Measurements from ENCODE around the gene HOXA6.

HOXA6 gene

GRCh38 chr7:27175626-27176523, 28.3 kb upstream of the HOXA6 start:
- TF ChIP-seq CTCF (conservative IDR thresholded peaks at IDR 0.05; ENCODE audit: control insufficient read depth, insufficient read depth, low read depth, low read length) = no peak
- no peak for DNase-seq (ENCODE audit: low read depth)
- no peak overlapping the region for H3K4me3 ChIP-seq (ENCODE audit: control insufficient read depth, low read depth, low read length)

GRCh38 chr7:27174874-27175625, 27.5 kb upstream of the HOXA6 start:
- no peak overlapping the region for H3K4me3 ChIP-seq (ENCODE audit: control insufficient read depth, low read depth, low read length)
- TF ChIP-seq CTCF (conservative IDR thresholded peaks at IDR 0.05; ENCODE audit: control insufficient read depth, insufficient read depth, low read depth, low read length) = no peak
- no peak for DNase-seq (ENCODE audit: low read depth)

- TF ChIP-seq CTCF (conservative IDR thresholded peaks at IDR 0.05; ENCODE audit: control insufficient read depth, insufficient read depth, low read depth, low read length) = no peak
- peak; percentile 10 for DNase-seq (ENCODE audit: low read depth)
- H3K4me3 ChIP-seq (ENCODE audit: control insufficient read depth, low read depth, low read length) = peak within 1 kb of the TSS; percentile 60
Measured at GRCh38 chr7:27173956-27174873, 26.6 kb upstream of the HOXA6 start, which contains the start of gene HOXA10. HOXA10 (minus strand) TSS chr7:27174320; CDS start chr7:27174306, 14 bp downstream.

GRCh38 chr7:27173511-27173955, 26.0 kb upstream of the HOXA6 start:
- no peak for DNase-seq (ENCODE audit: low read depth)
- peak overlapping the region; percentile 60 for H3K4me3 ChIP-seq (ENCODE audit: control insufficient read depth, low read depth, low read length)
- TF ChIP-seq CTCF (conservative IDR thresholded peaks at IDR 0.05; ENCODE audit: control insufficient read depth, insufficient read depth, low read depth, low read length) = no peak

- H3K4me3 ChIP-seq (ENCODE audit: control insufficient read depth, low read depth, low read length) = peak overlapping the region; percentile 60
- no peak for TF ChIP-seq CTCF (conservative IDR thresholded peaks at IDR 0.05; ENCODE audit: control insufficient read depth, insufficient read depth, low read depth, low read length)
- DNase-seq (ENCODE audit: low read depth) = peak; percentile 71
Measured at GRCh38 chr7:27172823-27173510, 25.4 kb upstream of the HOXA6 start.
